HCT116 (cell line): ENCODE results near the gene GNPTG. TPM values are rescaled to one million over a fixed set of nuclear protein-coding genes. Genes with fewer than 3 reads are reported as not detected.

Experiments used
- ATAC-seq: fragments of 200-7000 bp; cut with Tn5 transposase; 2 replicates; pipeline ENCODE4 v1.9.1; 2020; ENCODE audit warnings: mild to moderate bottlenecking, moderate library complexity
- BruUV-seq: library from RNA; stranded (reverse); fragments of 400-500 nt; replicated peaks from 2 replicates; lab custom pipeline; 2021; lab: Mats Ljungman, UMichigan
- CTCF ChIA-PET: fragments of 300-600 bp; sonication (Branson Sonifier 250); formaldehyde crosslinking; loops from one replicate; lab custom pipeline; 2021; ENCODE audit warnings: antibody characterized with exemption; lab: Charles Lee
- POLR2A ChIA-PET: fragments of 300-600, 350-600 bp; sonication (Branson Sonifier 250); formaldehyde crosslinking; loops from one replicate; lab custom pipeline; 2021; ENCODE audit warnings: antibody characterized with exemption; lab: Charles Lee
- RAD21 ChIA-PET, 2 experiments: fragments of 300-600 bp; sonication (Branson Sonifier 250); formaldehyde crosslinking; loops; one replicate each; lab custom pipeline; 2023; ENCODE audit warnings: low total read pairs in 2 of 2; ENCODE audit not compliant: uncharacterized antibody in 2 of 2, unreplicated experiment in 2 of 2, low non-redundant PET in 1 of 2; lab: Charles Lee
- DNase-seq: peaks from one replicate; pipeline ENCODE4 v3.0.0-alpha.2; 2010; ENCODE audit warnings: low read depth, low spot score
- H2AFZ ChIP-seq: fragments of 200-600 bp; shearing (Covaris generic), sonication (generic); 2 replicates; pipeline ENCODE4 v1.6.1; 2017; ENCODE audit warnings: low read depth, mixed run types, mixed read lengths, antibody characterized with exemption, low read length; ENCODE audit not compliant: poor library complexity, severe bottlenecking
- H3K27ac ChIP-seq: 2 replicates; pipeline ENCODE4 v1.5.1; 2012; ENCODE audit warnings: low read depth, low read length
- H3K27me3 ChIP-seq: fragments of 200-600 bp; sonication (generic); 2 replicates; pipeline ENCODE4 v1.6.1; 2016; ENCODE audit warnings: mixed run types, low read length, mixed read lengths; ENCODE audit not compliant: insufficient read depth
- H3K36me3 ChIP-seq, 2 experiments: fragments of 200-500 bp in 1 of 2; fragments of 200-600 bp in 1 of 2; sonication (Bioruptor generic) in 1 of 2; sonication (generic) in 1 of 2; 2 replicates each; pipeline versions ENCODE4 v1.5.1 to v1.6.1; 2014 to 2016; ENCODE audit warnings: low read length in 2 of 2, inconsistent platforms in 1 of 2, mixed read lengths in 1 of 2, mixed run types in 1 of 2; ENCODE audit not compliant: insufficient read depth in 2 of 2, control insufficient read depth in 1 of 2
- H3K4me1 ChIP-seq, 2 experiments: fragments of 200-600 bp in 1 of 2; sonication (generic) in 1 of 2; 2 replicates each; pipeline versions ENCODE4 v1.5.1 to v1.6.1; 2012 to 2017; ENCODE audit warnings: low read length in 2 of 2, inconsistent platforms in 1 of 2, mild to moderate bottlenecking in 1 of 2, mixed read lengths in 1 of 2, mixed run types in 1 of 2, moderate library complexity in 1 of 2; ENCODE audit not compliant: insufficient read depth in 2 of 2, control insufficient read depth in 1 of 2
- H3K4me2 ChIP-seq: fragments of 200-600 bp; sonication (generic); 2 replicates; pipeline ENCODE4 v1.6.1; 2017; ENCODE audit warnings: mixed run types, low read length, mixed read lengths
- H3K4me3 ChIP-seq, 2 experiments: fragments of 200-600 bp in 1 of 2; sonication (generic) in 1 of 2; replicated peaks in 1 of 2; 2 replicates each; pipeline ENCODE4 v1.5.1; 2011 to 2016; ENCODE audit warnings: low read length in 2 of 2, control low read depth in 1 of 2, low read depth in 1 of 2, mild to moderate bottlenecking in 1 of 2, mixed read lengths in 1 of 2, mixed run types in 1 of 2
- H3K79me2 ChIP-seq: fragments of 200-600 bp; sonication (generic); 2 replicates; pipeline ENCODE4 v1.6.1; 2017; ENCODE audit warnings: mild to moderate bottlenecking, mixed run types, low read length, moderate library complexity, mixed read lengths; ENCODE audit not compliant: insufficient read depth
- H3K9ac ChIP-seq: fragments of 200-600 bp; sonication (generic); 2 replicates; pipeline ENCODE4 v1.6.1; 2016; ENCODE audit warnings: low read length, mixed read lengths
- H3K9me2 ChIP-seq: fragments of 200-600 bp; sonication (generic), shearing (Covaris generic); 2 replicates; pipeline ENCODE4 v1.6.1; 2017; ENCODE audit warnings: mixed run types, mild to moderate bottlenecking, moderate library complexity; ENCODE audit not compliant: insufficient read depth
- H3K9me3 ChIP-seq, 2 experiments: fragments of 200-500 bp in 1 of 2; fragments of 200-600 bp in 1 of 2; sonication (Bioruptor generic) in 1 of 2; sonication (generic) in 1 of 2; 2 replicates each; pipeline ENCODE4 v1.6.1; 2014 to 2017; ENCODE audit warnings: low read length in 2 of 2, mixed read lengths in 2 of 2, inconsistent platforms in 1 of 2, low read depth in 1 of 2, mild to moderate bottlenecking in 1 of 2, mixed run types in 1 of 2, moderate library complexity in 1 of 2; ENCODE audit not compliant: control insufficient read depth in 1 of 2, insufficient read depth in 1 of 2
- H4K20me1 ChIP-seq: fragments of 200-600 bp; sonication (generic), shearing (Covaris generic); 2 replicates; pipeline ENCODE4 v1.6.1; 2017; ENCODE audit warnings: mixed run types, mild to moderate bottlenecking, moderate library complexity; ENCODE audit not compliant: insufficient read depth
- EGR1 ChIP-seq: IDR thresholded peaks from 2 replicates; pipeline ENCODE4 v1.6.1; 2012; ENCODE audit warnings: low read depth
- ELF1 ChIP-seq: IDR thresholded peaks from 2 replicates; pipeline ENCODE4 v1.6.1; 2012; ENCODE audit warnings: low read depth, borderline replicate concordance
- EZH2 ChIP-seq: fragments of 200-600 bp; sonication (generic); IDR thresholded peaks from 2 replicates; pipeline ENCODE4 v1.6.1; 2017; ENCODE audit warnings: antibody characterized with exemption, mixed run types
- FOSL1 ChIP-seq: IDR thresholded peaks from 2 replicates; pipeline ENCODE4 v1.6.1; 2012; ENCODE audit warnings: low read depth
- JUND ChIP-seq: IDR thresholded peaks from 2 replicates; pipeline ENCODE4 v1.6.1; 2012
- POLR2AphosphoS5 ChIP-seq: IDR thresholded peaks from 2 replicates; pipeline ENCODE4 v1.6.1; 2011; ENCODE audit warnings: mild to moderate bottlenecking, low read depth, low read length, moderate library complexity
- SP1 ChIP-seq: IDR thresholded peaks from 2 replicates; pipeline ENCODE4 v1.6.1; 2012; ENCODE audit warnings: low read depth
- SRF ChIP-seq: IDR thresholded peaks from 2 replicates; pipeline ENCODE4 v1.6.1; 2012; ENCODE audit warnings: low read depth
- YY1 ChIP-seq: IDR thresholded peaks from 2 replicates; pipeline ENCODE4 v1.6.1; 2011; ENCODE audit warnings: low read length, low read depth, moderate library complexity, mild to moderate bottlenecking; ENCODE audit not compliant: insufficient replicate concordance; ENCODE audit errors: extremely low read depth
- ZFX ChIP-seq: fragments of 450-650 bp; IDR thresholded peaks from 2 replicates; pipeline ENCODE4 v1.6.1; 2017
- intact Hi-C: fragments of 100-400 bp; cut with micrococcal nuclease; formaldehyde crosslinking; loops from 2 replicates; pipeline ENCODE4 v1.10.0; 2022
- total RNA-seq: library from RNA; stranded (reverse); gene quantifications from one replicate; pipeline ENCODE4 v1.2.1, GENCODE V29; 2021; ENCODE audit not compliant: unreplicated experiment
- TF ChIP-seq, protein P1 (sequence below): IDR thresholded peaks from 2 replicates; pipeline ENCODE4 v1.6.1; 2012
- TF ChIP-seq, protein P2 (sequence below): IDR thresholded peaks from 2 replicates; pipeline ENCODE4 v1.6.1; 2012
- TF ChIP-seq, protein P3 (sequence below): IDR thresholded peaks from 2 replicates; pipeline ENCODE4 v1.6.1; 2012; ENCODE audit warnings: low read depth

The GNPTG gene
- total RNA-seq, 1 experiment from 2014 or later = 35.2 TPM

DNA sequence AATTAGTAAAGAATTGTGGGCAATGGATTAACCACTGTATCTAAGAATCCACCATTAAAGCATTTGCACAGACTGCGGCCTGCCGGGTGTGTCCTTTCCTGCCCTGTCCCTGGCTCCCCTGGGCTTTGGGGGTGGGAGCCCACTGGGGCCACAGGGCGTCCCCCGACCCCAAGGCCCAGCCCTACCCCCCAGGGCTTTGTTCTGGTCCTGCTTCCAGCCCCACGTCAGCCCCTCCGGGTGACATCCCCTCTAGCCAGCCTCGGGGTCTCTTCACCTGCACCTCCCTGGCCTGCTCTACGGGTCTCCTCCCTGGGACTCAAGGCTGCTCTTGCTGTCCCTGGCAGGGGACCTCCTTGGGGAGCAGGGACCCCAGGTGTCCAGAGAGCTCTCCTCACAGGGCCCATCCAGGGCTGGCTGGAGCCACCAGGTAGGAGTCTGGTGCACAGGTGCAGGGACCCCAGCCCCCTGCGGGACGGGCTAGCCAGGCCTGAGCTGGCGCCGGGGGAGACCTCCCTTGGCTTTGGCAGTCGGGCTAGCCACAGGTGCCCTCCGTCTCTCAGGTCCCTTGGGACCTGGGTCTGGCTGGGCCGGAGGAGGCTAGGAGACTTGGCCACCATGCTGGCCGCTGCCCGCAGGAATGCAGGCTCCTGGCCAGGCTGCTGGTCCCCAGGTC, 24.6 kb upstream of the GNPTG start:
- Histone ChIP-seq H3K27ac (no peak overlapping the region), H2AFZ (no peak overlapping the region), H3K9ac (no peak overlapping the region), H3K4me3 (no peak overlapping the region), H3K9me2 (no peaks in the 10 kb centered on the region), H3K79me2 (no peaks in the 10 kb centered on the region), H4K20me1 (peaks cover 4% of the 10 kb centered on the region; the same call in 1 of the 2 replicates), H3K36me3 (peaks cover 8 to 11% of the 10 kb centered on the region in 2 experiments; a peak in 3 of 4 replicates), H3K9me3 (no peaks in the 10 kb centered on the region; a peak in 1 of 4 replicates), H3K4me2 (no peak overlapping the region)
- DNase-seq (no peak), ATAC-seq (no peak)
- no TSS peak for BruUV-seq
- RAD21 ChIA-PET = no interaction called here
- POLR2A ChIA-PET = no interaction called here
- CTCF ChIA-PET = no interaction called here
- no peak for TF ChIP-seq YY1
- no peak for TF ChIP-seq EGR1
- no peak for TF ChIP-seq FOSL1
- TF ChIP-seq, protein P1, sequence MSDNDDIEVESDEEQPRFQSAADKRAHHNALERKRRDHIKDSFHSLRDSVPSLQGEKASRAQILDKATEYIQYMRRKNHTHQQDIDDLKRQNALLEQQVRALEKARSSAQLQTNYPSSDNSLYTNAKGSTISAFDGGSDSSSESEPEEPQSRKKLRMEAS = no peak
- TF ChIP-seq ZFX = no peak
- TF ChIP-seq EZH2 = no peak
- TF ChIP-seq SRF = no peak
- no peak for TF ChIP-seq SP1
- no peak for TF ChIP-seq ELF1
- TF ChIP-seq POLR2AphosphoS5 = no peak
- TF ChIP-seq, all 23 proteins: peak for 0
- H3K27me3 ChIP-seq = no peaks in the 10 kb centered on the region
- peaks cover 10% of the 10 kb centered on the region in 2 experiments; a peak in 3 of 4 replicates for H3K4me1 ChIP-seq
- intact Hi-C loops = no loop called here

DNA sequence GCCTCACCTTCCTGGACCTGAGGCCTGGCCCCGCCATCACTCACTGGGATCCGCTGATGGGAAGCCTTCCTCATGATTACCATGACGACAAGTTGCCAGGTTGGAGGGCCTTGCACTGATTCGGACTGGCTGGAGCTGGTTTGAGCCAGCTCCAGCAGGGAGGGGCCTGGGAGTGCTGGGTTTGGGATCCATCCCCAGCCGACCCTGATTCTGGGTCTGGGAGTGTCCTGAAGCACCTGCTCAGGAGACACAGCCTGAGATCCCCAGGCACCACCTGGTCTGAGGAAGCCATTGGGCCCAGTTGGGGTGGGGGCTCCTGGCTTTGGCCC, 24.1 kb upstream of the GNPTG start:
- ChIA-PET POLR2A (no interaction called here), CTCF (no interaction called here), RAD21 (no interaction called here)
- DNase-seq (no peak), ATAC-seq (no peak)
- BruUV-seq = no TSS peak
- H3K9me3 ChIP-seq = no peaks in the 10 kb centered on the region; a peak in 1 of 4 replicates
- intact Hi-C loops = no loop called here
- H3K79me2 ChIP-seq = no peaks in the 10 kb centered on the region
- H3K27ac ChIP-seq = no peak overlapping the region
- H3K9ac ChIP-seq = no peak overlapping the region
- H3K36me3 ChIP-seq = peaks cover 8 to 9% of the 10 kb centered on the region in 2 experiments; a peak in 3 of 4 replicates
- no peak overlapping the region for H3K4me3 ChIP-seq
- peaks cover 4% of the 10 kb centered on the region; the same call in 1 of the 2 replicates for H4K20me1 ChIP-seq
- H3K4me1 ChIP-seq = peaks cover 12 to 14% of the 10 kb centered on the region in 2 experiments; a peak in 3 of 4 replicates
- H3K27me3 ChIP-seq = no peaks in the 10 kb centered on the region
- H2AFZ ChIP-seq = no peak overlapping the region
- H3K9me2 ChIP-seq = no peaks in the 10 kb centered on the region
- H3K4me2 ChIP-seq = no peak overlapping the region
- TF ChIP-seq FOSL1 (no peak), JUND (no peak), ELF1 (no peak), POLR2AphosphoS5 (no peak), YY1 (no peak), ZFX (no peak)
- TF ChIP-seq, protein P2, sequence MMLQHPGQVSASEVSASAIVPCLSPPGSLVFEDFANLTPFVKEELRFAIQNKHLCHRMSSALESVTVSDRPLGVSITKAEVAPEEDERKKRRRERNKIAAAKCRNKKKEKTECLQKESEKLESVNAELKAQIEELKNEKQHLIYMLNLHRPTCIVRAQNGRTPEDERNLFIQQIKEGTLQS = no peak
- TF ChIP-seq, protein P3, sequence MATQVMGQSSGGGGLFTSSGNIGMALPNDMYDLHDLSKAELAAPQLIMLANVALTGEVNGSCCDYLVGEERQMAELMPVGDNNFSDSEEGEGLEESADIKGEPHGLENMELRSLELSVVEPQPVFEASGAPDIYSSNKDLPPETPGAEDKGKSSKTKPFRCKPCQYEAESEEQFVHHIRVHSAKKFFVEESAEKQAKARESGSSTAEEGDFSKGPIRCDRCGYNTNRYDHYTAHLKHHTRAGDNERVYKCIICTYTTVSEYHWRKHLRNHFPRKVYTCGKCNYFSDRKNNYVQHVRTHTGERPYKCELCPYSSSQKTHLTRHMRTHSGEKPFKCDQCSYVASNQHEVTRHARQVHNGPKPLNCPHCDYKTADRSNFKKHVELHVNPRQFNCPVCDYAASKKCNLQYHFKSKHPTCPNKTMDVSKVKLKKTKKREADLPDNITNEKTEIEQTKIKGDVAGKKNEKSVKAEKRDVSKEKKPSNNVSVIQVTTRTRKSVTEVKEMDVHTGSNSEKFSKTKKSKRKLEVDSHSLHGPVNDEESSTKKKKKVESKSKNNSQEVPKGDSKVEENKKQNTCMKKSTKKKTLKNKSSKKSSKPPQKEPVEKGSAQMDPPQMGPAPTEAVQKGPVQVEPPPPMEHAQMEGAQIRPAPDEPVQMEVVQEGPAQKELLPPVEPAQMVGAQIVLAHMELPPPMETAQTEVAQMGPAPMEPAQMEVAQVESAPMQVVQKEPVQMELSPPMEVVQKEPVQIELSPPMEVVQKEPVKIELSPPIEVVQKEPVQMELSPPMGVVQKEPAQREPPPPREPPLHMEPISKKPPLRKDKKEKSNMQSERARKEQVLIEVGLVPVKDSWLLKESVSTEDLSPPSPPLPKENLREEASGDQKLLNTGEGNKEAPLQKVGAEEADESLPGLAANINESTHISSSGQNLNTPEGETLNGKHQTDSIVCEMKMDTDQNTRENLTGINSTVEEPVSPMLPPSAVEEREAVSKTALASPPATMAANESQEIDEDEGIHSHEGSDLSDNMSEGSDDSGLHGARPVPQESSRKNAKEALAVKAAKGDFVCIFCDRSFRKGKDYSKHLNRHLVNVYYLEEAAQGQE = no peak
- TF ChIP-seq, protein P1 = no peak
